NOMO-1 treated with DMSO at 0.1 percent for 48 hours (cell line): ENCODE results near the gene CLOCK.

Source experiments
- DNase-seq: peaks from one replicate; lab custom pipeline; 2025; ENCODE audit not compliant: unreplicated experiment; lab: John Stamatoyannopoulos, UW

CLOCK gene

GRCh38 chr4:55485821-55486220 lies 60.9 kb downstream of the CLOCK start:
- no peak for DNase-seq

- DNase-seq, result no peak
Measured at GRCh38 chr4:55483315-55483714, 63.4 kb downstream of the CLOCK start.

- no peak for DNase-seq
Measured at GRCh38 chr4:55475394-55476243, 71.1 kb downstream of the CLOCK start.

GRCh38 chr4:55469979-55470378 lies 76.7 kb downstream of the CLOCK start:
- DNase-seq, result no peak

GRCh38 chr4:55468724-55469123 lies 78.0 kb downstream of the CLOCK start:
- DNase-seq, result no peak

- DNase-seq, result no peak
Measured at GRCh38 chr4:55466001-55466400, 80.7 kb downstream of the CLOCK start.

- DNase-seq, result no peak
Measured at GRCh38 chr4:55458611-55459010, 88.1 kb downstream of the CLOCK start.

- no peak for DNase-seq
Measured at GRCh38 chr4:55458164-55458563, 88.5 kb downstream of the CLOCK start.

GRCh38 chr4:55450566-55450965 lies 96.1 kb downstream of the CLOCK start:
- no peak for DNase-seq

GRCh38 chr4:55447831-55448230 lies 98.9 kb downstream of the CLOCK start:
- DNase-seq, result no peak

GRCh38 chr4:55447108-55447708 lies 99.5 kb downstream of the CLOCK start:
- peak; percentile 2 for DNase-seq

- no peak for DNase-seq
Measured at GRCh38 chr4:55446578-55446922, 100.2 kb downstream of the CLOCK start.

- peak; percentile 58 for DNase-seq
Measured at GRCh38 chr4:55445921-55446577, 100.7 kb downstream of the CLOCK start.

GRCh38 chr4:55444827-55445226 lies 101.9 kb downstream of the CLOCK start:
- DNase-seq, result no peak

GRCh38 chr4:55442541-55442940 lies 104.2 kb downstream of the CLOCK start:
- no peak for DNase-seq

GRCh38 chr4:55440786-55441185 lies 105.9 kb downstream of the CLOCK start:
- DNase-seq, result no peak

- DNase-seq, result no peak
Measured at GRCh38 chr4:55439023-55439422, 107.7 kb downstream of the CLOCK start.

GRCh38 chr4:55438314-55438713 lies 108.4 kb downstream of the CLOCK start:
- DNase-seq, result no peak

- no peak for DNase-seq
Measured at GRCh38 chr4:55437823-55438222, 108.9 kb downstream of the CLOCK start.

GRCh38 chr4:55437356-55437796 lies 109.3 kb downstream of the CLOCK start:
- DNase-seq, result no peak

- no peak for DNase-seq
Measured at GRCh38 chr4:55435141-55435841, 111.4 kb downstream of the CLOCK start.
